GF-D8 (cell line): Measurements from ENCODE around the gene RRM2.

Experiments
- DNase-seq: peaks from one replicate; lab custom pipeline; 2025; lab: John Stamatoyannopoulos, UW

The RRM2 gene

DNA sequence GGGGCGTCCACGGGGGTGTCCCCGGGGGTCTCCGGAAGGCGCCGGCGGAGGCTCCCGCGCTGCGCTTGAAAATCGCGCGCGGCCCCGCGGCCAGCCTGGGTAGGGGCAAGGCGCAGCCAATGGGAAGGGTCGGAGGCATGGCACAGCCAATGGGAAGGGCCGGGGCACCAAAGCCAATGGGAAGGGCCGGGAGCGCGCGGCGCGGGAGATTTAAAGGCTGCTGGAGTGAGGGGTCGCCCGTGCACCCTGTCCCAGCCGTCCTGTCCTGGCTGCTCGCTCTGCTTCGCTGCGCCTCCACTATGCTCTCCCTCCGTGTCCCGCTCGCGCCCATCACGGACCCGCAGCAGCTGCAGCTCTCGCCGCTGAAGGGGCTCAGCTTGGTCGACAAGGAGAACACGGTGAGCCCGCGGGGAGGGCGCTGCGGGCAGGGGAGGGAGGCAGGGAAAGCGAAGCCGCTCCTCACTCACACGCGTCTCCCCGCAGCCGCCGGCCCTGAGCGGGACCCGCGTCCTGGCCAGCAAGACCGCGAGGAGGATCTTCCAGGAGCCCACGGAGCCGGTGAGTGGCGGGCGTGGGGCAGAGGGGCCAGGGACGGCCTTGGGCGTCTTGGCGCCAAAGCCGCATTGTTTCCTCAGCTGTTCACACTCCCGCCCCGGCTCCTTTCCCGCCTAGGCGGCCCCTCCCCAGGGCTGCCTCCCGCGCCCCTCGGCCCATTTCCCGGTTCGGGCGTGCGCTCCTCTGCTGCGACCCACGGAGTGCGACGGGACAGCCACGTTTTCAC lies at the start of gene RRM2:
Gene RRM2 (plus strand): TSS at position 240 of the 781 bp plus-strand sequence. CDS start 60 bp downstream, at position 300.
- DNase-seq: peak; percentile 82

DNA sequence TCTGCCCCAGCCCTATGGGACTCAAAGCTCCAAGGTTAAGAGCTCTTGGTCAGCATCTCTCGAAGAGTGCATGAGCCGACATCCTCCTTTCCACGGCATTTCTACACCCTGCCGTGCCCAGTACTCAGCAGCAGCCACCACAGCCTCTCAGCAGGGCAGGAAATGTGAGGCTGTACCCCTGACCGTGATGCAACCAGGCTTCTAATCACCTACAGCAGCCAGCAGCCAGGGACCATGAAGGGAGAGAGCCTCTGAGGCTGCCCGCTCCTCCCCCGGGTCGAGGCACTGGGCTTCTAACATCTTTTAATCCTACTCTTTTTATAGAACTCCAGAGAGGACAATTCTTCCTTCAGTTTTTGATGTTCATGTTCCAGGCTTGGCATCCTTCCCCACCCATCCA lies 48.8 kb upstream of the RRM2 start:
- DNase-seq: no peak

DNA sequence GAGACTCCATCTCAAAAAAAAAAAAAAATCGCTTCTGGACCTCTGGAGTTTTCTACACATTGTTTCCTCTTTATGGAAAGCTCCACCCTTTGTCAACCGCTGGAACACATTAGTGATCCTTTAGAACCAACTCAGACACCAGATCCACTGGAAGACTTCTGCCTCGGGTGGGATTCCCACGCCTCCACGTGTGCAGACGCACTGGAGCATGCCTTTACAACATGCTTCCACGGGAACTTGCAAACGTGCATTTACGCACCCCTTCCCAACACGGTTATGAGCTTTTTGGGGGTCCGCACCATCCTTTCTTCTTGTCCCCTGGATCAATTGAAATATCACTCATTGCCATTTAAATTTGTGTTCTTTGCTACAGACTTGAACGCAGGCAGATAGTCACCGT lies 47.4 kb upstream of the RRM2 start:
- no peak for DNase-seq

DNA sequence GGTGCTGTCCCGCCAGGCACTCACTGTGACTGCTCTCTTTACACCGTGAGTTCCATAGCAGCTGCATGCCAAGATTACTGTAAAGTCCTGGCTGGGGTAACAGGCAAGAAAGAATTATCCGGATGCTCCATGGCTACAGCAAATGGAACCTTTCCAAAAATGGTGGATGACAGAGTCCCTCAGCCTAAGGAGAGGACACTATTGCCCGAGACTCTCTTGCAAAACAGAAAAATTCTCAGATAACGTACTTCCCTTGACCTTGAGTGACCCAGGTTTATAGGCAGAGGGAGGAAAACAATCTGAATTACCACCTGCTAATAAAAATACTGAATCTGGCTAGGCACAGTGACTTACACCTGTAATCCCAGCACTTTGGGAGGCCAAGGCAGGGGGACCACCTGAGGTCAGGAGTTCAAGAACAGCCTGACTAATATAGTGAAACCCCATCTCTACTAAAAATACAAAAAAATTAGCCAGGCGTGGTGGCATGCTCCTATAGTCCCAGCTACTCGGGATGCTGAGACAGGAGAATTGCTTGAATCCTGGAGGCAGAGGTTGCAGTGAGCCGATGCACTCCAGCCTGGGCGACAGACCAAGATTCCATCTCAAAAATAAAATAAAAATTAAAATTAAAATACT lies 46.8 kb upstream of the RRM2 start:
- DNase-seq: no peak

DNA sequence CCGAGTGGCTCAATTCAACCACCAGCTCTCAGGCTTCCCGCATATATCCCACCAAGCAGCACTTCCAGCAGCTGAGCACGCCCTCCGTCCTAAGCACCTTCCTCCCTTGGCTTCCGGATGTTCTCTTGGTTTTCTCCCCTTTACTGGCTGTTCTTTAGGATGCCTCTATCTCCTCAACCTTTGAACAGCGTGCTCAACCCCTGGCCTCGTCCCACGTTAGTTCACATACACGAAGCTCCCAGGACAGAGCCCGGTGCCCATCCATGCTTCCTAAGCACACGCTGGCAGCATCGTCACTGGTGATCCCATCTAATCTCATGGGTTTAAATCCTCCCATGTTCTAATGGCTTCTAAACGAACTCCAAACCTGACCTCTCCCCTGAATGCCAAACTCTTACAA lies 46.0 kb upstream of the RRM2 start:
- DNase-seq: no peak

DNA sequence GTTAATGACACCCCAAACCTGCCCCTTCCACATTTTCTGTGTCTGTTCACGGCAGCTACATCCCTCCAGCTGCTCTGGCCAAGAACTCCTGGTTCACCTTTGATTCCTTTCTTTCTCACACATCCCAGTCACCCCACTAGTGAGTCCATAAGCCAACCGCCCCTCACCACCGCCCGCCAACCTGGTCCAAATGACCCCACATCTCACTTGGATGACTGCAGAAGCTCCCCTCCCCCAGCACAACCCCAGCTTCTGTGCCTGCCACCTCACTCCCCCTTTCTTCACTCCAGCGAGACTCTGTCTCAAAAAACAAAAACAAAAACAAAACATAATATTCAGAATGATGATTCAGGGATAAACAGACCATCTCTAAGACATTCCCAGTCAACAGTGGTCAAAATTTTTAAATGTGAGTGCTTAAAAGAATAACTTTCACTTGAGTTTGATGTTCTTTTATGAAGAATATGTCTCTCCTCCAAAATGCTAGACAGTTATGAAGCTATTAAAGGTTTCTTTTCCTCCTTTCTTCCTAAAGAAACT lies 45.5 kb upstream of the RRM2 start:
- DNase-seq: no peak

DNA sequence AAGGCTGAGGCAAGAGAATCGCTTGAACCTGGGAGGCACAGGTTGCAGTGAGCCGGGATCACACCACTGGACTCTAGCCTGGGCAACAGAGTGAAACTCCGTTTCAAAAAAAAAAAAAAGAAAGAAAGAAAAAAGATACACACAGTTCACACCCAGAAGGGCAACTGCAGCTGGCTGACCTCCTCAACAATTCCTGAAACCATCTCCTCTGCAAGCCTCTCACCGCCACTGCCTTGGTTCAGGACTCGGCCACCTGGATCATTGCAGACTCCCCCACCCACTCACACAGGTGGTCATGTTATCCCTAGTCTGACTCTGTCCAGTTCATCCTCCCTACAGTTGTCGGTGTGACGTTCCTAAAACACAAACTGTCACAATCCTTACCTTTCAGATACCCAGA lies 44.5 kb upstream of the RRM2 start:
- no peak for DNase-seq

DNA sequence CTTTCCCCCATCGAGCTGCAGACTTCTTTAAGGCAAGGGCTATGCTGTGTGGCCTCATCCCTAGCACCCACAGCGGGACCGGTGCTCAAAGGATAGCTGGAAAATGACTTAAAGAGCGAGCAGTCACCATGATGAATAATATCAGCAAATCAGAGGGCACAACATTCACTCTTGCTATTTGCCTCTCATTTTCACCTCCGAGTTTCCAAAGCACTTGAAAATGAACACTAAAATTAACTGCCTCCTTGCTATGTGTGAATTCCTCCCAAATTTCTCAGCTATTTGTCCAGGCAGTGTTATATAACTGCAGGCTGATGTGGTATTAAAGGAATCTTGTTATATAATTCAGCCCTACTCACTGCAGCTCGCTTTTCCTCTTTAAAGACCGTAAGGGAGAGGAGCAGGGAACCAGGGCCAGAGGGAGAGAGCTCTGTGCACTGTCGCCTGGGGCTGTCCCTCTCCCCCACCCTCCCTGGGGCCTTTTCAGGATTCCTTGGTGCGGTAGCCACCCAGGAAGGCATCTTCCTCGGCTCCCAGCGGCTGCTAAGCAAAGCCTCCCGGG lies 43.8 kb upstream of the RRM2 start:
- DNase-seq: no peak

DNA sequence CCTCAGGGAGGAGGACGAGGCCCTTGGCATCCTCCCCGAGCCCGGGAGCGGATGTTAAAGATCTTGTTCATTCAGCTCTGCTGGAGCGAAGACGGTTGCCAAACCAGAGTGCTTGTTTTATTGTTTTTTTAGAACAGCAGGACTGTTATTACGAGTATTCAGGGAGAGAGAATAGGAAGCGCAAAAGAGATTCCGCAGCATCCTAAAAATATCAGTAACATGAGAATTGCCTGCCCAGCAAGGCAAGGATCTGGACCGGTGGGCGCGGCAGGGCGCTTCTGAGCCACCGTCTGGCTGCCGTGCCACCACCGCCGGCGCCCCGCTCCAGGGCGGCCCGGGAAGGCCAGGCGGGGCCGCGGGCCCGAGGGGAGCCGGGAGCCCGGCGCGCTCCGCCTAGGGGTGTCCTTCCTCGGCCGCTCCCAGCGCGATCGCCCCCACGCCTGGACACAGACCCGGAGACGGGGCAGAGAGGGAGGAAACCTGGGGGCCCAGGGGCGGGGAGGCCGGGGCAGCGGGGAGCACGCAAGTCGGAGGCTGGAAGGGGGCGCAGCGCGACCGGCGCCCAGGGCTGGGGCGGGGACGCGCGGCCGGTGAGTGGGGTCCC lies 43.2 kb upstream of the RRM2 start:
- no peak for DNase-seq

DNA sequence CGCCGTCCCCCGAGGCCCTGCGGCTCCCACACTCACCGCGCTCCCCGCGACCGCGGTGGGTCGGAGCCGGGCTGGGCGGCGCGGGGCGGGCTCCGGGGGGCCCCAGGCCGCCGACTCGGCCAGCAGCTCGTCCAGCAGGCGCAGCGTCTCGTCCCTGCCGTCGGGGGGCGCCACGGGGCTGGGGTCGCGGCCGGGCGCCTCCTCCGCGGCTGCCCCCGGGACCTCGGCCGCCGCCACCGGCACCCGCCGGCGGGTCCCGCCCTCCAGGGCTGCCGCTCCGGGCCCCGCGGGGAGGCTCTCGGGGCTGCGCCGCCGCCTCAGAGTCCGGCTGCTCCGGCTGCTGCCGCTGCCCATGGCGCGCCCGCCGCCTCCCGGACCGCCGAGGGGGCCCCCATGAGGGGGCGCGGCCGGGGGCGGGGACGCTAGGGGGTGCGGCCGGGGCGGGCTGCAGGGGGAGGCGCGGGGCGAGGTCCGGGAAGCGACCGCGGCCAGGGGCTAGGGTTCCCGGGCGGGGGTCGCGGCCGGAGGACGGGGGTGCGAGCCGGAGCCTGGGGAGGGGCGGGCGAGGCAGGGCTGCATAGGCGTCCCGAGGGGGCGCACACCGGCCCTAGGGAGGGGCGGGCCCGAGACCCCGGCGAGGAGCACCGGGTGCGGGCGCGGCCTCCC lies 42.5 kb upstream of the RRM2 start, which contains the start of gene CYS1:
Gene CYS1 (minus strand): TSS at position 542 of the 666 bp plus-strand sequence. CDS start 188 bp downstream, at position 354.
- no peak for DNase-seq

DNA sequence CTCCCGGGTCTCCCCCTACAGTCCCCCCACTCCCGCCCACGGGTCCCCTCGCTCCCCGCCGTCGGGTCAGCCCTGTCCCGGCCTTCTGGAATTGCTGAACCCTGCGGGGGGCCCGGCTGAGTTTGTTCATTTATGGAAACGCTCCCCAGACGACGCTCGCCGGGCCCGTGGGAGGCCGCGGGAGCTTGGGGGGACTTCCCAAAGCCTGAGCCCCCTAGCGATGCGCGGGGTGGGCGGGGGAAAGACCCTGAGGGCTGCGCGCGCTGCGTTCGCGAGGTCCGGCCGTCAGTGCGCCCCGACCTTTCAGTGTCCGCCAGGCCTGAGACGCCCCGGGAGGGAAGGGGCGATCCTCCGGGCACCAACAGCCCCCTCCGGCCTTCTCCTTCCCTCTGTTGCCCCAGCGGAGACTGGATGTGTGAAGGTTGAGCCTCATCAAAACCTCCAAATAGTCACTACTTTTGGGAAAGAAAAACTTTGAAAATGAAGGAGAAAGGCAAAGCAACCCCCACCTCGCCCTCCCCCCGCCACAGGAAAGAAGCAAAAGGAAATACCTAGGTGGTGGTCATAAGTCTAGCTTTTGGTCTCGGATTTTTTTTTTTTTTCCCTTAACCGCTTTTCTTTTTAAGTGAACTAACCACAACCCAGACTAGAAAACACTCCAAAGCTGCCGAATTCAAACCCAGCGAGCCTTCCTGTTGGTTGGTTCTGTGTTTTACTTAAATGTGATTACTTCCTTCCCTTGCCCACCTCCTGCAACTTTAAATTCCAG lies 41.8 kb upstream of the RRM2 start:
- no peak for DNase-seq

DNA sequence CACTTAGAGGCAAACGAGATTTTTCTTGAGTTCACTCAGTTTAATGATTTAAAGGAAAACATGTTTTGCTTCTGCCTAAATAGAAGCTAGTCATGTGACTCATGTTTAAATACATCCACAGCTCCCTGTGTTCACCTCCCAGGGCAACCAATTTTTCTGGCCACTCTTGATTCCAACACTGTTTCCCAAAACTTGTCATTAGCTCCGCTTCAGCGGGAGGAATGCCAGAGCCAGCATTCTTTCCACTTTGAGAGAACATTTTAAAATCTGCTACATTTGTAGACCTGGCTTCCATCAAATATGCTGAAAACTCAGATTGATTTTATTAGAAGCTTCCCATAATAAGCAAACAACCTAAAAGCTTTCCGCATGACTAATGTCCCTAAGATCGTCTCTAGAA lies 39.5 kb upstream of the RRM2 start:
- DNase-seq: no peak

DNA sequence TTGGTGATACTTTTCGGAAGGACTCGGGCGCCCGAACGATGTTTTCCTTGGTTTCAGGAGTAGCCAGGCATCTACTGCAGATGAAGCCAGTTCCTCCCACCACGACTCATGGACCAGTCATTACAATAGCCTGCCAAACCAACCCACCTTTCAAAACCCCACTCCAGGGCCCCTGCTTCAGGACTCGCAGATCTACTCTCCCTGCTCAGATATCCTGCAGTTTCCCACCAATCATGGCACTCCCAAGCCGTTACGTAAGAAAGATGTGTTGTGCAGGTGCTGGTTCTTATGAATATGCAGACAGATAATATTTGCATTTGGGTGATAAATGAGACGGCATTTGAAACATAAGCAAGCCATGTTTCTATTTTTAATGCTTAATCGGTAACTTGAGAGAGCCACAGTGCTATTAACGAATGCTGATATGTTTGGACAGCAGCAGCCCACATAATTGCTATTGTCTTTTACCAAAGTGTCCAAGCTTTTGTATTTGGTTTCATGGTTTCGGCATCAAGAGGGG lies 38.8 kb upstream of the RRM2 start:
- DNase-seq: no peak

DNA sequence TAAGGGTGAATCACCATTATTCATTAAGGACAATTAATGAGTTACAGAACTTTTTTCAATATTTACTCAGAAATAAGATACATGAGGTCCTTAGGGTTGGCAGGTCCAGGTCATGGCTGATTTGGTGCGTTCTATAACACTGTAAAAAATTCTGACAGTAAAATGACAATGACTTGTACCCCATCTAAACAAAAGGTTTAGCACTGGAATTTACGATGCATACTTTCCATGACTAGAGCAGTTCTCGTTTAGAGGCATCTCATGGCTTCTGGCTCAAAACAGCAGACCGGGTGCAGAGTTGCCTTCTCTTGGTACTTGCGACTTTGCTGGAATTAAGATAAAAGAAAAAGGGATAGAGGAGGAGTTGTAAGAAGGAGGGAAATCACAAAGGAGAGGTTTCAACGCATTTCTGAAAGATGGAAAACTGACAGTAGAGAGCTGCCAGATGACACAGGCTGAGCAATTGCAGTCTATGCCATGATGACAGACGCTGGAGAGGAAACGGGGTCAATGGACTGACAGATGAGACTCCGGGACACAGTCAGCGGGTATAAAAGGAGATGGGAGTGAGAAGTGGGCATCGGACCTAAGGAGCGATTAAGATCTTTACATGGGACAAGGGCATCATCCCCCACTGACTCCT lies 38.2 kb upstream of the RRM2 start:
- DNase-seq: no peak

DNA sequence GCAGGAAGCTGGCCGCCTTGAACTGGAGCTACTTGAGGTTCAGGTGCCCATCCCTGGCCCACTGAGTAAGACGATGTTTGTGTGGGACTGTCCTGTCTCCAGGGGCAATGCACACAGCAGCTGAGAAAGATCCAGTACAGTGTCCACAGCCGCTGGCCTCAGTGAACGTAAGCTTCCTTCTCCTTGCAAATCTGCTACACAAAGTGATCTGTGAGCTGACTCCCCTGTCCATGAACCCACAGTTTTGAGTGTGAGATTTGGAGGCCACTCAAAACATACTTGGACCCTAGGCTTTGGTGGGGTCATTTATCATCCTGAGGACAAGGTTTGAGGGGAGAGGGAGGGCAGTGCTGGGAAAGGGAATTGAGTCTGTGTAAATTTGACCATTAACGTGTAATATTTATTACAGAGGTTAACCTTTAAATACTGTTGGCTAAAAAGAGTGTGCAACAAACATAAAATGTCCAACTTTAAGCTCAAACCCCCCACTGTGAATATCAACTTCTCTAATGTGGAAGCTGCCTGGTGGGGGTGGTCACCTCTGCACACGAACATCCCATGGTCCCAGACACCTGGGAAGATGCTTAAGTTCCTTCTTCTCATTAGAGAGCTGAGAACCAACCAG lies 37.4 kb upstream of the RRM2 start:
- no peak for DNase-seq

DNA sequence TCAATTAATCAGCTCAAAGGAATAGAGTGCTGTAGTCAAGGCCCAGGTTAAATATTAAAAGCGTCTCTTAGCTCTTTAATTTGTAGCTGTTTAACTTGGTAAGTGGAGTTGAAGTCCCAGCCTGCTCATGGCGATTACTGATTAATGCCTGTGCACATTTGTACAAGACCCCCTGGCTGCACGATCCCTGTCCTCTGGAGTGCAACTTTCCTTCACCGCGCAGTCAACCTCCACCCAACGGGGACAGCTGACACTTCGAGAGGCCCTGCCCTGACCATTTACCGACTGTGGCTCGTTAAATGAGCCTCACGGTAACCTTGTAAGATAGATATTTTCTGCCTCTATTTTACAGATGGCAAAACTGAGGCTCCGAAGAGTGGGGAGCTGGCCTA lies 36.9 kb upstream of the RRM2 start:
- DNase-seq: no peak

DNA sequence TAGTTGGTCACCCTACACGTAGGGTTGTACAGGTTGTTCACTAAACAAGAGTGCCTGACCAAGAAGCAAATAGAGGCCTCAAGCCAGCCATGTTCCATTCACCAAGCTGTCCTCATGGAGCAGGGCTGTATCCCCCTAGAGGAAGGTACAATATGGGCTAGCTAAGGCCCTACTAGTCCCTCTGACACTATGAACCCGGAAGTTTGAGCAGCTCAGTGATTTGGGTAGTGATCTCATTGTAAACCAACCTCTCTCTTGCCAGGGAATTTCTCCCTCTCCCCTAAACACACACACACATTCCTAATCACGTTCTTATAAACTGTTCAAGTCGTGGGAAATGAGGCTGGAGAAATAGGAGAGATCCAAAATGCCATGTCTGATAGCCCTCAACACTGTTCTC lies 35.6 kb upstream of the RRM2 start:
- DNase-seq: no peak

DNA sequence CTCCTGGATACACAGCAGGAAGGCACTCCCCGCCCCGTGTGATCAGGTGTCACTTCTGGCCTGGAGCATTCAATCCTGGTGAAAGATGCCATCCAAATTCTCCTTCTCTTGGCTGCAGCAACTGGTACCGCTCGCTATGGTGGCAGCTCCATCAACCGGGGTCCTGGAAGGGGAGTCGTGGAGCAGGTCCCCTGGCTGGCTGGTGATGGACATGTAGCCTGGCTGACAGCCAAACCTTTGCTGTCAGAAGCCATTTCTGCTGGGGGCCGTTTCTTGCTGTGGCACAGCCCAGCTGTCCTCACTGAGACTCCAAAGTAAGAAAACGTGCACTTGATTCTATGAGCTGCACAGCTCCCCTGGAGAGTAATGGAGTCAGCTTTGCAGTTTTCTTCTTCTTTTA lies 35.2 kb upstream of the RRM2 start:
- no peak for DNase-seq

DNA sequence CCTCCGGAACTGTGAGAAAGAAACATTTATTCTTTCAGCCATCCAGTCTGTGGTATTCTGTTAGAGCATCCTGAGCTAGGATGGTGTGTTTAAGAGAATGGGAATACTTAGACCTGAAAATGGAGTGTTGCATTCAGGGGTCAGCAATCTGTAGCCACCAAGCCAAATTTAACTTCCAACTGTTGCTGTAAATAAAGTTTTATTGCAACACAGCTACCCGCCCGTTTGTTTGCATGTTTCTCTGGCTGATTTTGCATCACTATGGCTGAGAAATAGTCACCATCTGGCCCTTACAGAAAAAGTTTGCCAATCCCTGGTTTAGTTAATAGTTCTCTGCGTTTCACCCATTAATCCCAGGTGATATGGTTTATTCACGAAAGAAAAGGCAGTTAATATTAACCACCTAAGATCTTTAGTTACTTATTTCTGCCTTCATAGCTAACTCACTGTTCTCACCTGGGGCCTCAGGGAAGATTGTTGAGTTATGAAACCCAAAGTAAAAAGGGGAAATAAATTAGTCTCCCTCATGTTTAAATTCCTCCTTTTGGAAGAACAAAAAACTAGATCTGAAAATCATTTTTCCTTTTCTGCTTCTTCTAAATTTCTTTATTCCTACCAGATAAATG lies 32.9 kb upstream of the RRM2 start:
- DNase-seq: no peak
